Hindlimb muscle (tissue), 1 donor: ENCODE data around the gene LIFR. TPM values are rescaled to one million over a fixed set of nuclear protein-coding genes. Genes with fewer than 3 reads are reported as not detected.

ENCODE experiments used
- DNase-seq: peaks from one replicate; pipeline ENCODE4 v3.0.0-alpha.2; 2013
- polyA plus RNA-seq: library from polyadenylated mRNA; unstranded; fragments of 120-200 nt; gene quantifications from one replicate; pipeline ENCODE4 v1.2.1, GENCODE V29; 2013; ENCODE audit not compliant: insufficient read length

LIFR gene
- polyA plus RNA-seq, 1 donor: 48.9 TPM

- DNase-seq: peak; percentile 16
Measured at GRCh38 chr5:38515646-38516045, 40.8 kb downstream of the LIFR start.

DNA sequence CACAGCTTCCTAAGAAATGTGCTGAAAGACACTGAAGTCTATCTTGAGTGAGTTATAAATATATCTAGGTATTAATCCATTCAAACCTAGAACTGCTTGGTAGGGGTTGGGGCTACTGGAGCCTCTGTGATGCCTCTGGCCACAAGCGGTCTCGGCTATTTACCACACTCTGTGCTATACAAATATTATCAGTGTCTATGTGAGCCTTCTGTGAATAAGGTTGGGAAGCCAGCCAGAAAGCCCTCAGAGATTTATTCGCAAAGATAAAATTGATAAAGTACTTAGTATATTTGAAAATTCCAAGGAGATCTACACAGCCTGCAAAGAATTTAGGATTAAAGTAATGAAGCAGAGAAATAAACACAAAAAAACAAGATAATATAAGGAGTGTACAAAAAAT is 41.4 kb downstream of the LIFR start:
- no peak for DNase-seq

- DNase-seq: no peak
Measured at GRCh38 chr5:38509185-38509584, 47.3 kb downstream of the LIFR start.

DNA sequence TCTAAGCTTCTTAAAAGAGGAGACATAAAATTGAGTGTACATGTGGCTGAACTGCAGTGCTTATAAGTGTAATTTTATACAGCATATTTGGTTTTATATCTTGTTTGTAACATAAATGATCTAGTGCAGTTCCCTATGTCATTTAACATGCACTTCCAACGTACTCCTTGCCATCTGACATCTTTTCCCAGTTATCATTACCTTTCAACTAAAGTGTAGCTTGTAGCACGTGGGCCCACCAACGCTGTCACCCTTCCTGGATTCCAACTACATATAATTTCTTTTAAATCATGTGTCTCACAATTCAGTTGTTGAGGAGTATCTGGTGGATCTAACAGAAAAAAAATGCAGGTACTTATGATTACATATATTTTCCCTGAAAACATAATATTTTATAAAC is 50.1 kb downstream of the LIFR start:
- DNase-seq: no peak

- DNase-seq: no peak
Measured at GRCh38 chr5:38500573-38501260, 55.7 kb downstream of the LIFR start.

DNA sequence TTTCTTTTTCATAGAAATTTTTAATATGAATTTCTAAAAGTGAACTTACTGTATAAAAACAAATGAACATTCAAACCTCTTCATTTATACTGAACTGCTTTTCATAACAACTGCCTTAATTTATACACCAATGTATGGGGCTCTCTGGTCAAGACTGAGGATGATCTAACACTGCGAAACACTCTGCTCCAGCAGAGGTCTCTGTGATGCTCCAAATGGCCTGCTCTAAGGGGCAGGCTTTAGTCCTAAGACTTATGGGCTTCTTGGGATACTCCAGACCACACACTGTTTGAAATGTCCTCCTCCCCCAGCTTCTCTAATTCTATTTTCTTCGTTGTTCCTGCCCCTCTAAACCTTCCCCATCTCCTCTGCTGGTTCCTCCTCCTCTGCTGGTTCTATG is 58.5 kb downstream of the LIFR start:
- no peak for DNase-seq

DNA sequence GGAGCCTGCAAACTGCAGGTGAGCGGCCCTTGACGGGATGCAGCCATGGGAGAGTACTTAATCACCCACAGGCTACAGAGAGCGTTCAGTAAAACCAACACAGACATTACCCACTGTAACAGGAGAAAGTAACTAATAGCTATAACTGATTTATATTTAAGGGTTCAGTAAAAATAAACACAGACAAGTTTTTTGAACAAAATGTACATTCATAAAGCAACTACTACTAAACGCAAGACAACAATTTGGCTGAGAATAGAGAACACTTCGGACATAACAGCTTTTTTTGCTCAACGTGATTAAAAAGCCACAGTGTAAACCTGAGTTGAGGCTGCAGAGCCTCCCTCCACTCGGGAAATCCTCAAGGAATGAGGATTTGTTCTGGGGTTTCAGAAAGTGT is 61.7 kb downstream of the LIFR start:
- DNase-seq: no peak

DNA sequence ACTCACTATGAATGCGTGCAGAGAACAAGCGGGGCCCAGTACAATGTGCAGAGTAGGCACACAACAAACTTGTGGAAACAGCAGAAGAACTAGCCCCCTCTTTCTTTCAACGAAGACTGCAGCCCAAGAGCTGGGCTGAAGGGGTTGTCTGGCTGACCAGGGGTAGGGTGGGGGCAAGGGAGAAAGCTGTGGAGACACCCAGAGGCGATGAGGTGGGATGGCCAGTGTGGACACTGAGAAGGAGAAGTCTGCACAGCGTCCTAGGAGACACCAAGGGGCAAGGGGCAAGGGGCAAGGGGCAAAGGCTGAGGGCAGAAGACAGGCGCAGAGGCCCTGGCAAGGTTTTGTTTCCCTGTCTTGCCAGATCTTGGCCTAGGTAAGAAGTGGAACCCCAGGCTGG is 62.3 kb downstream of the LIFR start:
- DNase-seq: no peak

DNA sequence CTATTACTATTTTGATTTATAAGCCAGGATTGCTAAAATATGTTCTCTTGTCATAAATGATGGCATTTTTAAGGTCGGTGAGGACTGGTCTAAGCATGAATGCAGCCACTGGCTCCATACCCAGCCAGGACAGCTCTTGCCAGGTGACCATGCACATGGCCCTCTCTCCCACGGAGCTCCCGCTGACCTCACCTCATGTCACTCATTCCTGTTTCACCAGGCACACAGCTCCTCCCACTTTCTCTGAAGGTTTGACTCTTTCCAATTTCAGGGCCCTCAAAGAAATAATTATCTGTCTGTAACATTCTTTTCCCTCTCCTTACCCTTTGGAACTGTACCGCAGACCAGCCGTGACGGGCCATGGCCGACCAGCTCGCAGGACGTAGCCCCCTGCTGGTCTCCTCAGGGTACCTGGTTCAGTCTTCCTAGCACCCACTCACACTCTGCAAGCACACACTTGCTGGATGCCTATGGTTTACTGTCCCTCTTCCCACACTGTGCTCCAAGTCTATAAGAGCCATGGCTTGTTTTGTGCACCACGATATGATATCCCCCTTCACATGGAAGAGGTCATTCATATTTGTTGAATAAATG is 72.5 kb downstream of the LIFR start:
- no peak for DNase-seq

DNA sequence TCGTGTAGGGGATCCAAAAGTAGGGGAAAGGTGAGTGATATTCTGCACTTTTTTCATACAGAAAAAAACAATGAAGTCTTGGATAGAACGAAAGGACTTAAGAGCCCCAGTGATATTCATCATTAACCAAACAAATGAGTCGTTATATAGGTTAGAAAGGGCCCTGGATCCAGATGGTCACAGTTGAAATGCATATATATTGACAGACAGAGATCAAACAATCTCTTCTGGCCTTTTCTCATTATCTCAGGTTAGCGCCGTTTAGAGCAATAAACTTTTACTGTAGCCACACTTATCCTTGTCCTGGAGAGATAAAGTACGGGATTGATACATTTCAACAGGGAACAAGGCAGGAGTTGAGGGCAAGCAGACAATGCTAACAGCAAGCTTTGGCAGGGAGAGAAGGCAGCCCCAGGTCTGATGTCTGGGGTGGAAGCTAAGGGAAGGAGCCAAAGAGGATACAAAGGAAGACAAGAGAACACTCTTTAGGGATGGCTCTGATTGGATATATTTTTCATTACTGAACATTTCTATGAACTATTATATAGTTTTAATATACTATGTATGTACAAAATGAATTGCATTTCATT is 77.0 kb downstream of the LIFR start:
- DNase-seq: no peak

- DNase-seq: no peak
Measured at GRCh38 chr5:38478878-38479277, 77.6 kb downstream of the LIFR start.

- DNase-seq: no peak
Measured at GRCh38 chr5:38478166-38478565, 78.3 kb downstream of the LIFR start.

DNA sequence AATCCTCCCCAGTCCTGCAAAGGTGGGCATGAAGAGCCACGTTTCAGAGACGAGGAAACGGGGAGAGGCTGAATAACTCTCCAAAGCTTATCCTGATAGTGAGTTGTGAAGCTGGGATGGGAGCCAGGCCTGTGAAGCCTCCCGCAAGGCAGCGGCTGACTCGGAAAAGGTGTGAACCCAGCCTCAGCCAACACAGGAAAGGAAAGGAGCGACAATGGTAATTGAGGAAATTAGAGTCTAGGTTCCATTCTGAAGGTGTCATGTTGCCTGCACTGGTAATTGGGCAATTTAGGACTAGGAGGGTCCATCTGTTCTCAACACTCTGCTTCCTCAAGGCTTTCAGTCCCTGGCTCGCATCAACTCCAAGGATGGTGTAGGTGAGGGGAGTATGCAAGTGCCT is 83.4 kb downstream of the LIFR start:
- DNase-seq: no peak

- DNase-seq: no peak
Measured at GRCh38 chr5:38472541-38472940, 83.9 kb downstream of the LIFR start.

GRCh38 chr5:38471709-38472108 is 84.7 kb downstream of the LIFR start:
- no peak for DNase-seq

DNA sequence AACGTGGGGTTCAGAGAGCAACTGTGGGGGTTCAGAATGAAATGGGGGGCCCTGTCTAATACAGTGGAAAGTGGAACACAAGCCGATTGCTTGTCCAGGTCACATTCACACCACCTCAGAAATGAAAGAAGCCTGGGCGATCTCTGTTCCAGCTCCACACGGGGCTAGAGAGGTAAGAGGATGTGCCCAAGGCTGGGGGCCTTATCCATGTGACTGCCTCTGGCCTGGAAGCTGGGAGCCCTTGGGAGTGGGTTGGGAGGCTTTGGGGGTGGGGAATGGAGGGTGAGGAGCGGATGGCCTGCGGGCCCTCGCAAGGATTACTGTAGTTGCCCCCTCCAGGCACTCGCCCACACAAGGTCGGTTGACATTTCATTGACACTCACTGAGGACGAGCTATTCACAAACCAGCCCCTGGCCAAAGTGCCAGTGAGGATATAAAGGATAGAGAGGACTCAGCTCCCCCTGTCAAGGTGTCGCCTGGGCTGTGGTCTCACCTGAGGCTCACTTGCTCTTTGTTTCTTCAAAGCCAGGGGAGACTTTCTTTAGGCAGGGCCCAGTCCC is 86.7 kb downstream of the LIFR start:
- DNase-seq: no peak

GRCh38 chr5:38468978-38469706 is 87.3 kb downstream of the LIFR start:
- peak; percentile 82 for DNase-seq

DNA sequence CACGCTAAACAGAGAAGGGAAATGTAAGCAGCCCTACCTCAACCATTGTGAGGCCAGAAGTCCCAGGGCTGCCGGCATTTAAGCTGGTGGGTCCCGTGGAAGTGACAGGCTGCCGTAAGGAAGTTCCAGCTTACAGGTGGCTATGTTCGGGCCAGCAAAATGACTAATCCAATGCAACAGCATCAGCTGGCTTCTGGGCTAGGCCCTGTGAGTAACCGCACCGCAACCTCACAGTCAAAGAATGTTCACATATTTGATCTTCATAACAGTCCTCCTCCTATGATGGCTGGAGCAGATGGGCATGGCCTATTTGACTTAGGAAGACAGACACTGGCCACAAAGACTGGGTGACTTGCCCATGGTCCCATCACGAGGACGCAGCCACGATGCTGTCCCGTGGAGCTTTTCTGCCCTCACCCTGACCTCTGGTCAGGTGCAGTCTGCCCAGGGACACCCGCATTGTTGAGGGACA is 88.2 kb downstream of the LIFR start:
- DNase-seq: no peak

DNA sequence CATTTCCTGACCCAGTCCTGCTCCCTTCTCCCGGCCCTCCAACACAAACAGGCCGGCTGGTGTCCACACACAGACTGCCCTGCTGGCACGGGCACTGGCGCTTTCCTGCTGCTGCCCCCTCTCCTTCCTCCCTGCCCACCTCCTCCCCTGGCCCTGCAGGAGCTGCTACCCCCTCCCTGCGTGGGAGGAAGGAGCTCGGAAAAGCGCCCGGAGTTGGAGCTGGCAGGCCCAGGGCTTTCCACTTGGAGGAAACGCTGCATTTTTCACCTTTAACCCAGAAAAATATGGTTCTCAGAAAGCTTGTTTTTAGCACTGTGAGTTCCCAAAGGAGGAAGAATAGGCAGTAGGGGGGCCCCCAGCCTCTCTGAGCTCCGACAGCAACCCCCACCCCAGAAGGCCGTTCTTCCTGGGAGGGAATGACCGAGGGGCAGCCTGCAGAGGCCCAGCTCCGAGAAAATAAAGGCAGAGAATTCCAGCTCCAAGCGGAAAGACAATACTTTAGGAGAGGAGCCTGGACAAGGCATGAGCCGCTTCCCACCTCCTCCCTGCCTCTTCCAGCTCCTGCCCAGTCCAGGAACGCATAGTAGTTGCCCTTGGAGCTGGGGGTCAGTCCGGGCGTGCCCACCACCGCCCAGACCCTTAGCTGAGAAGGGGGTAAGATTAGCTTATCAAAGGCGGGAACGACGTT is 88.9 kb downstream of the LIFR start:
- DNase-seq: peak; percentile 64

DNA sequence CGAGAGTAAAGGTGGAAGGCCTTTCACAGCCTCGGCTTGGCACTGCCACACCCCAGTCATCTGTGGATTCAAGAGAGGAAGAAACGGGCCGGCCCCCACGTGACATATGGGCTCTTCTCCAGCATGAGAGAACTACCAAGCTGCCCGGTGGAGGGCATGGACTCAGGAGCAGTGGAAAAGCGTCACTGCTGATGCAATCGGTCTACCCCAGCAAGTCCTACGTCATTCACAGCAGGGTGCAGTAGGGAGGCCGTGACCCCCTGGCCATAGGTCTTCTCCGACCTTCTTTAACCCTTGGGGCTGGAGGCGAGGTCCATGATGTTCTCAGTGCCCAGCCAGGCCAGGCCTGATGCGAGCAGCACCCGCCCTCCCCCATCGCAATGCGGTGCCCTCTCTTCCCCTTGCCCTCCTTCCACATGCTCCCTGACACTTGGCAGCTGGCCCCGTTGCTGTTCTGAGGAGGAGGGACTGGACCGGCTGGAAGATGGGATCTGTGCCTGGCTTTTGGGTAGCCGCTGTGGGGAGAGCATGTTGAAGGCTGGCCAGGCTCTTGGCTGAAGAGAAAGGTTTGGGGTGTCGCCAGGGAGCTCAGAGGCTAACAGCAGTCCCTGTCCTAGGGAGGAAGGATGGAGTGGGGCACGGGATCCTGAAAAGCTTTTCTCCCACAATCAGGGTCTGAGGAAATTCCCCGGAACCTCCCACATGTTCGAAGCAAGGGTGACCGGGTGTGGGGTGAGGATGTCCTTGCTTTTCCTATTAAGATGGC is 89.8 kb downstream of the LIFR start:
- no peak for DNase-seq

DNA sequence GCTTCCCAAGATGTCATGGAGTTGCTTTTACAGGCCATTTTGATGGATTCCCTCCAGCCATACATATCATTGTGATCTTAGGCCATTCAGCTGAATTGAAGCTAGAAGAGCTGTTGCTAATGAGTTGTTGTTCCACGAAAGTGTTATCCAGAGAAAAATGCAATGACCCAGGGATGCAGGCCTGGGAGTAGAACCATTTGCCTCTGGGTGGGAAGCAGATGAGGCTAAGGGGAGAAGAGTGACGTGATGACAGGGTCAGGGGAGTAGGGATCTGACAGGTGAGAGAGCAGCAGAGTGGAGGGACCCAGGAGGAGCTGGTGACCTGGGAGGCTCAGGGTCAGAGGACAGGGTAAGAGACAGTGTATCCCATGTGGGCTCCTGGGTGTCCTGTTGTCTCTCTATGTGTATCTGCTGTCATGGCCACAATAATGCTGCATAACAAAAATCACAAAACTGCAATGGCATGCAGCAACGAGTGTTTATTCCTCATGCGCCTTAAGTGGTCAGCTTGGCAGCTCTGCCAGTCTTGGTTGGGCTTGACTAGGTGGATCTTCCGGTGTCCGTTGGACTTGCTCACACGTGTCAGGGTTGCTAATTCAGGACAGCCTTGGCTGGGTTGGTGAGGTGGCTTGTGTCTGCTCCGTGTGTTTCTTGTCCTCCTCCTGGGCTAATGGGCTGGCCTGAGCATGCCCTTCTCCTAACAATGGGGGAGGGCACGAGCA is 90.6 kb downstream of the LIFR start:
- no peak for DNase-seq
